Measurements from ENCODE around the gene DAP. TPM values are rescaled to one million over a fixed set of nuclear protein-coding genes. Genes with fewer than 3 reads are reported as not detected.

Gene DAP
- total and polyA plus RNA-seq, 2 experiments from 2014 or later: 35.7 to 37.6 TPM

GRCh38 chr5:10731913-10732312, 29.1 kb downstream of the DAP start:
- ATAC-seq: no peak
- peaks cover 3% of the 10 kb centered on the region; the same call in 1 of the 3 replicates for H3K4me1 Mint-ChIP-seq
- H3K36me3 ChIP-seq (ENCODE audit: insufficient read depth): no peaks in the 10 kb centered on the region; the same call in 1 of the 2 replicates
- no peaks in the 10 kb centered on the region for H3K27me3 ChIP-seq (ENCODE audit: insufficient read depth)
- H3K4me1 ChIP-seq (ENCODE audit: insufficient read depth): no peaks in the 10 kb centered on the region
- H3K79me2 ChIP-seq (replicated peaks; ENCODE audit: insufficient read depth): no peaks in the 10 kb centered on the region
- no peak overlapping the region for H3K27ac Mint-ChIP-seq
- DNase-seq (ENCODE audit: low spot score): no peak
- H4K20me1 ChIP-seq (replicated peaks; ENCODE audit: insufficient read depth): no peaks in the 10 kb centered on the region
- peaks cover 8% of the 10 kb centered on the region for H3K36me3 Mint-ChIP-seq (ENCODE audit: low read depth)
- H2AFZ ChIP-seq: no peak overlapping the region
- no peaks in the 10 kb centered on the region for H3K27me3 Mint-ChIP-seq (ENCODE audit: insufficient read depth, low read depth, poor library complexity)
- TF ChIP-seq POLR2AphosphoS5 (IDR thresholded peaks at IDR 0.05; ENCODE audit: low read depth) (no peak), ZNF331 (CRISPR knock-in tag; IDR thresholded peaks at IDR 0.05; ENCODE audit: low read depth) (no peak), JUNB (IDR thresholded peaks at IDR 0.05; ENCODE audit: unreplicated experiment) (no peak)
- H3F3A ChIP-seq (replicated peaks; ENCODE audit: low read depth): no peaks in the 10 kb centered on the region
- H3K9me3 Mint-ChIP-seq: no peaks in the 10 kb centered on the region
- H3K4me3 Mint-ChIP-seq: no peak overlapping the region
- no peak overlapping the region for H3K27ac ChIP-seq (ENCODE audit: low read depth)
- no peaks in the 10 kb centered on the region for H3K9me2 ChIP-seq (ENCODE audit: insufficient read depth)
- H3K4me2 ChIP-seq: no peak overlapping the region
- H3K4me3 ChIP-seq: no peak overlapping the region

- Mint-ChIP-seq H3K4me3 (no peak overlapping the region), H3K27me3 (ENCODE audit: insufficient read depth, low read depth, poor library complexity) (no peaks in the 10 kb centered on the region), H3K4me1 (peaks cover 4% of the 10 kb centered on the region; the same call in 2 of the 3 replicates), H3K9me3 (no peaks in the 10 kb centered on the region), H3K36me3 (ENCODE audit: low read depth) (peaks cover 12% of the 10 kb centered on the region), H3K27ac (no peak overlapping the region)
- Histone ChIP-seq H3K4me2 (no peak overlapping the region), H3F3A (replicated peaks; ENCODE audit: low read depth) (no peaks in the 10 kb centered on the region), H3K9me2 (ENCODE audit: insufficient read depth) (no peaks in the 10 kb centered on the region), H3K27me3 (ENCODE audit: insufficient read depth) (no peaks in the 10 kb centered on the region), H4K20me1 (replicated peaks; ENCODE audit: insufficient read depth) (no peaks in the 10 kb centered on the region), H3K36me3 (ENCODE audit: insufficient read depth) (no peaks in the 10 kb centered on the region; the same call in 1 of the 2 replicates), H3K4me1 (ENCODE audit: insufficient read depth) (no peaks in the 10 kb centered on the region), H3K4me3 (no peak overlapping the region), H3K79me2 (replicated peaks; ENCODE audit: insufficient read depth) (no peaks in the 10 kb centered on the region), H3K27ac (ENCODE audit: low read depth) (no peak overlapping the region), H2AFZ (no peak overlapping the region)
- ATAC-seq: no peak
- TF ChIP-seq STAT1 (IDR thresholded peaks at IDR 0.05; ENCODE audit: unreplicated experiment) (no peak), CREB1 (CRISPR knock-in tag; IDR thresholded peaks at IDR 0.05; ENCODE audit: low read depth) (no peak), JUNB (IDR thresholded peaks at IDR 0.05; ENCODE audit: unreplicated experiment) (no peak), REST (IDR thresholded peaks at IDR 0.05; ENCODE audit: unreplicated experiment) (no peak)
- no peak for DNase-seq (ENCODE audit: low spot score)
Observed at GRCh38 chr5:10730043-10730351, 31.0 kb downstream of the DAP start.

GRCh38 chr5:10729320-10730042, 31.6 kb downstream of the DAP start:
- ATAC-seq (no peak), DNase-seq (ENCODE audit: low spot score) (no peak)
- H3K4me1 ChIP-seq (ENCODE audit: insufficient read depth): no peaks in the 10 kb centered on the region
- H3K27me3 ChIP-seq (ENCODE audit: insufficient read depth): no peaks in the 10 kb centered on the region
- H3K4me2 ChIP-seq: no peak overlapping the region
- no peak overlapping the region for H3K27ac Mint-ChIP-seq
- H3K27ac ChIP-seq (ENCODE audit: low read depth): no peak overlapping the region
- no peaks in the 10 kb centered on the region for H3F3A ChIP-seq (replicated peaks; ENCODE audit: low read depth)
- H3K4me3 Mint-ChIP-seq: no peak overlapping the region
- no peaks in the 10 kb centered on the region for H3K9me2 ChIP-seq (ENCODE audit: insufficient read depth)
- H3K27me3 Mint-ChIP-seq (ENCODE audit: insufficient read depth, low read depth, poor library complexity): no peaks in the 10 kb centered on the region
- H4K20me1 ChIP-seq (replicated peaks; ENCODE audit: insufficient read depth): no peaks in the 10 kb centered on the region
- H3K36me3 ChIP-seq (ENCODE audit: insufficient read depth): no peaks in the 10 kb centered on the region; the same call in 1 of the 2 replicates
- no peak overlapping the region for H3K4me3 ChIP-seq
- H3K36me3 Mint-ChIP-seq (ENCODE audit: low read depth): peaks cover 12% of the 10 kb centered on the region
- peaks cover 6% of the 10 kb centered on the region; the same call in 2 of the 3 replicates for H3K4me1 Mint-ChIP-seq
- no peak overlapping the region for H2AFZ ChIP-seq
- H3K79me2 ChIP-seq (replicated peaks; ENCODE audit: insufficient read depth): no peaks in the 10 kb centered on the region
- H3K9me3 Mint-ChIP-seq: no peaks in the 10 kb centered on the region
- TF ChIP-seq STAT1 (IDR thresholded peaks at IDR 0.05; ENCODE audit: unreplicated experiment) (no peak), REST (IDR thresholded peaks at IDR 0.05; ENCODE audit: unreplicated experiment) (no peak), CTCF (conservative IDR thresholded peaks at IDR 0.05; ENCODE audit: low read depth in 2 of 2) (no peak), ZNF331 (CRISPR knock-in tag; IDR thresholded peaks at IDR 0.05; ENCODE audit: low read depth) (no peak), JUNB (IDR thresholded peaks at IDR 0.05; ENCODE audit: unreplicated experiment) (no peak), ZNF114 (CRISPR knock-in tag; IDR thresholded peaks at IDR 0.05) (no peak), CREB1 (CRISPR knock-in tag; IDR thresholded peaks at IDR 0.05; ENCODE audit: low read depth) (no peak), NANOG (IDR thresholded peaks at IDR 0.05; ENCODE audit: borderline replicate concordance) (no peak)
